Progenitor cell of endocrine pancreas (in vitro differentiated cells): Measurements from ENCODE around the gene MRPL38. TPM values are rescaled to one million over a fixed set of nuclear protein-coding genes. Genes with fewer than 3 reads are reported as not detected.
"Not testable (repeated sequence)": the region's sequence is repeated elsewhere in the genome, so short reads cannot be mapped to it uniquely, and the experiment has no call there.

Source experiments
- DNase-seq: peaks from one replicate; pipeline ENCODE4 v3.0.0; 2021; ENCODE audit warnings: low spot score; ENCODE audit not compliant: unreplicated experiment
- H3K27ac Mint-ChIP-seq: 2 replicates; pipeline ENCODE4 v1.8.0; 2021; ENCODE audit warnings: mild to moderate bottlenecking, moderate library complexity, mixed read lengths
- H3K27me3 Mint-ChIP-seq: 2 replicates; pipeline ENCODE4 v1.8.0; 2021; ENCODE audit warnings: mixed read lengths
- H3K36me3 Mint-ChIP-seq: 2 replicates; pipeline ENCODE4 v1.8.0; 2022; ENCODE audit warnings: mixed read lengths; ENCODE audit not compliant: insufficient read depth
- H3K4me1 Mint-ChIP-seq: 2 replicates; pipeline ENCODE4 v1.8.0; 2021; ENCODE audit warnings: low read depth, mixed read lengths
- H3K4me3 Mint-ChIP-seq: 2 replicates; pipeline ENCODE4 v1.8.0; 2021; ENCODE audit warnings: low read depth, mild to moderate bottlenecking, moderate library complexity, mixed read lengths
- H3K9me3 Mint-ChIP-seq: 2 replicates; pipeline ENCODE4 v1.8.0; 2021; ENCODE audit warnings: low read depth, mixed read lengths
- CTCF ChIP-seq: fragments of 200-600 bp; sonication (generic); IDR thresholded peaks from one replicate; pipeline ENCODE4 v1.5.0; 2021; ENCODE audit warnings: antibody characterized with exemption, mild to moderate bottlenecking; ENCODE audit not compliant: unreplicated experiment
- total RNA-seq: library from RNA; stranded (reverse); gene quantifications from 2 replicates; pipeline ENCODE4 v1.2.1, GENCODE V29; 2021

Gene MRPL38
- total RNA-seq, 1 donor from 2014 or later, result 82.7 TPM

- TF ChIP-seq CTCF, result no peak
- no peak overlapping the region for H3K4me3 Mint-ChIP-seq
- no peak for DNase-seq
- H3K36me3 Mint-ChIP-seq, result no peaks in the 10 kb centered on the region
- H3K9me3 Mint-ChIP-seq, result no peaks in the 10 kb centered on the region
- no peak overlapping the region for H3K27ac Mint-ChIP-seq
- peaks cover 22% of the 10 kb centered on the region for H3K27me3 Mint-ChIP-seq
- peaks cover 2% of the 10 kb centered on the region for H3K4me1 Mint-ChIP-seq
Measured at GRCh38 chr17:75873587-75874322, 30.9 kb downstream of the MRPL38 start.

GRCh38 chr17:75872434-75873351 lies 32.0 kb downstream of the MRPL38 start:
- no peaks in the 10 kb centered on the region for H3K36me3 Mint-ChIP-seq
- H3K27ac Mint-ChIP-seq, result no peak overlapping the region
- no peaks in the 10 kb centered on the region for H3K9me3 Mint-ChIP-seq
- H3K27me3 Mint-ChIP-seq, result peaks cover 17% of the 10 kb centered on the region
- no peak for DNase-seq
- TF ChIP-seq CTCF, result no peak
- peaks cover 2% of the 10 kb centered on the region for H3K4me1 Mint-ChIP-seq
- no peak overlapping the region for H3K4me3 Mint-ChIP-seq

GRCh38 chr17:75870228-75870627 lies 34.5 kb downstream of the MRPL38 start:
- H3K27me3 Mint-ChIP-seq, H3K4me3 Mint-ChIP-seq, H3K9me3 Mint-ChIP-seq, DNase-seq, H3K36me3 Mint-ChIP-seq, H3K4me1 Mint-ChIP-seq, H3K27ac Mint-ChIP-seq: not testable (repeated sequence)

- no peak for TF ChIP-seq CTCF
- peak overlapping the region; percentile 34 for H3K27ac Mint-ChIP-seq
- H3K27me3 Mint-ChIP-seq, result no peaks in the 10 kb centered on the region
- H3K4me3 Mint-ChIP-seq, result no peak overlapping the region
- H3K9me3 Mint-ChIP-seq, result no peaks in the 10 kb centered on the region
- H3K36me3 Mint-ChIP-seq, result no peaks in the 10 kb centered on the region
- no peak for DNase-seq
- no peaks in the 10 kb centered on the region for H3K4me1 Mint-ChIP-seq
Measured at GRCh38 chr17:75869282-75870141, 35.2 kb downstream of the MRPL38 start.

- not testable (repeated sequence) for H3K4me3 Mint-ChIP-seq, H3K9me3 Mint-ChIP-seq, H3K36me3 Mint-ChIP-seq, H3K4me1 Mint-ChIP-seq, H3K27me3 Mint-ChIP-seq, DNase-seq
- H3K27ac Mint-ChIP-seq, result peak overlapping the region; percentile 34
Measured at GRCh38 chr17:75868730-75869281, 35.9 kb downstream of the MRPL38 start.

- peak overlapping the region; percentile 26 for H3K27ac Mint-ChIP-seq
- not testable (repeated sequence) for H3K4me3 Mint-ChIP-seq, DNase-seq
Measured at GRCh38 chr17:75865404-75866188, 39.1 kb downstream of the MRPL38 start.

GRCh38 chr17:75864887-75865286 lies 39.8 kb downstream of the MRPL38 start:
- H3K27me3 Mint-ChIP-seq, H3K4me1 Mint-ChIP-seq, H3K4me3 Mint-ChIP-seq, H3K27ac Mint-ChIP-seq, H3K36me3 Mint-ChIP-seq, H3K9me3 Mint-ChIP-seq, DNase-seq: not testable (repeated sequence)

More at GRCh38 chr17:75865404-75866188, 39.1 kb downstream of the MRPL38 start:
- H3K9me3 Mint-ChIP-seq, H3K36me3 Mint-ChIP-seq, H3K27me3 Mint-ChIP-seq, H3K4me1 Mint-ChIP-seq: not testable (repeated sequence)
